ENCODE data around the gene PDZRN4. TPM values are rescaled to one million over a fixed set of nuclear protein-coding genes. Genes with fewer than 3 reads are reported as not detected.

The PDZRN4 gene
- total RNA-seq, 1 donor from 2014 or later, result 0.75 TPM

DNA sequence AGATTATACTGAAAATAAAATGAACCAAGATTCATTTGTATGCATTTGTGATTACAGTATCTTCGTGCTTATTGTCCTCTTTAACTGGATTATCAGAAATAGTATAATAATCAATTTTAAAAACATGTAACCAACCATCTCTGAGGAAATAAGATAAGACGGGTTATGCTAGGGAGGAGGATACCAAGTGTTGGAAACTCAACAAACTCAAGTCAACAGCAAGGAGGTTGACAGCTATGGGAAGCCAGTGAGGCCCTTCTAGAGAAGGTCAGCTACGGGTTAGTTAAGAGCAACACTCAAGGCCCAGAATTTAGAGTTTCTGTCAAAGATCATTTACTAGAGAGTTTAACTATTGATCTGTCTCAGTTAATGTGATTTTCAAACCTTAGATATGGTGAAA lies 137.2 kb downstream of the PDZRN4 start:
- Histone ChIP-seq H3K9me3 (no peaks in the 10 kb centered on the region), H3K4me1 (no peaks in the 10 kb centered on the region), H3K4me3 (no peak overlapping the region), H3K36me3 (no peaks in the 10 kb centered on the region), H3K27me3 (no peaks in the 10 kb centered on the region), H3K27ac (no peak overlapping the region)
- TF ChIP-seq, protein P1, sequence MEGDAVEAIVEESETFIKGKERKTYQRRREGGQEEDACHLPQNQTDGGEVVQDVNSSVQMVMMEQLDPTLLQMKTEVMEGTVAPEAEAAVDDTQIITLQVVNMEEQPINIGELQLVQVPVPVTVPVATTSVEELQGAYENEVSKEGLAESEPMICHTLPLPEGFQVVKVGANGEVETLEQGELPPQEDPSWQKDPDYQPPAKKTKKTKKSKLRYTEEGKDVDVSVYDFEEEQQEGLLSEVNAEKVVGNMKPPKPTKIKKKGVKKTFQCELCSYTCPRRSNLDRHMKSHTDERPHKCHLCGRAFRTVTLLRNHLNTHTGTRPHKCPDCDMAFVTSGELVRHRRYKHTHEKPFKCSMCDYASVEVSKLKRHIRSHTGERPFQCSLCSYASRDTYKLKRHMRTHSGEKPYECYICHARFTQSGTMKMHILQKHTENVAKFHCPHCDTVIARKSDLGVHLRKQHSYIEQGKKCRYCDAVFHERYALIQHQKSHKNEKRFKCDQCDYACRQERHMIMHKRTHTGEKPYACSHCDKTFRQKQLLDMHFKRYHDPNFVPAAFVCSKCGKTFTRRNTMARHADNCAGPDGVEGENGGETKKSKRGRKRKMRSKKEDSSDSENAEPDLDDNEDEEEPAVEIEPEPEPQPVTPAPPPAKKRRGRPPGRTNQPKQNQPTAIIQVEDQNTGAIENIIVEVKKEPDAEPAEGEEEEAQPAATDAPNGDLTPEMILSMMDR (IDR thresholded peaks at IDR 0.05), result no peak
- ATAC-seq (no peak), DNase-seq (no peak)
- intact Hi-C loops (cut with DNase I), result no loop called here

DNA sequence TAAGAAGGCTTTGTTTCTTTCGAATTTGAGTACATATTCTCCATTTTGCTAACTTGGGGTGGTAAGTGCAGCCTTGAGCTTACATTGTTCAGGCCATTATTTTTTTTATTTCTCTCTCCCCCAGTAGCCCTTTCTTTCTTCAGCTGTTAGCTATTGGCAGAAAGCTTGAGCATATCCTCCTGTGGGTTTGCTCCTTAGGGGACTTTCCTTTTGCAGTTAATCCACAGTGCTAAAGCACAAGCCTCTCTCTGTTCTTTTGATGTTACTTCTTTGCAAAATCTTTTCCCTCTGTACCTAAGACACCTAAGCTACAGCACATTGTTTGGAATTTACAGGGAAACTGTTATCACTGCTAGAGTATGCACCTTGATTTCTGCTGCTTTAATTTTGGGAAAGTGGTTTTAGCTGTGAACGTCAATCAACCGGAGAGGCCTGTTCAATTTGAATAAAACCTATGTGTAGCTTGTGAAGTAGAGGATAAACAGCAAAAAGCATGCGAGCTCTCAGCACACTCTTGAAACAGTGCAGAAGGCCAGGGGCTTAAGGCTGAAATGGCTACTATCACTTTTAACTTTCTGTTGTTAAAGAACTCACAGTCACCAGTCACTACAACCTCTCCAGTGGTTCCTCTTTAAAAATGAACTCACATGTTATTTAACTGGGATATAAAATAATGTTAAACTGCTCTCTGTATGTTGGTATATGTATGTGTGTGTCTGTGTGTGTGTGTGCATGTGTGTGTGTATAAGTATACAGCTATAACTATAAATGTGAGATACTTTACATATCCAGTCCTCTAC lies 139.2 kb downstream of the PDZRN4 start:
- H3K27me3 ChIP-seq, result no peaks in the 10 kb centered on the region
- ATAC-seq, result no peak
- no peak for DNase-seq
- H3K36me3 ChIP-seq, result no peaks in the 10 kb centered on the region
- no peak overlapping the region for H3K27ac ChIP-seq
- H3K9me3 ChIP-seq, result no peaks in the 10 kb centered on the region
- intact Hi-C loops (cut with DNase I), result no loop called here
- H3K4me3 ChIP-seq, result no peak overlapping the region
- TF ChIP-seq, protein P1 (IDR thresholded peaks at IDR 0.05), result no peak
- no peaks in the 10 kb centered on the region for H3K4me1 ChIP-seq

DNA sequence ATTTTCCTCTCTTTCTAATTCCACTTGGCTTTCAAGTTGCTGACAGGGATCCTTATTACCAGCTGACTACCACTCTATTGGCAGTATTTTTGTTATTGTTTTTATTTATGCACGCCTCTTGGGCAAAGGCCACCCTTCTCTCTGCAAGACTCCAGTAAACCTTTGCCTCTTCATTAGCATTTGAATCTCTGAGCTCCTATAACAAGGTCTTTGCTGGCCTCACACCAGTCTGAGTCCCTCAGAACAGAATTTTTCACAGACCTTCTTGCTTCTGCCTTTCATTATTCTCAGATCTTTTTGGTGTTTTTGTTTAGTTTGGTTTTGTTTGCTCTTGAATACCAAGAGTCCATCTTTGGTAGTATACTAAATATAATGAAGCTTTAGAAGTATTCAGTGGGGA lies 145.9 kb downstream of the PDZRN4 start:
- H3K36me3 ChIP-seq, result no peaks in the 10 kb centered on the region

DNA sequence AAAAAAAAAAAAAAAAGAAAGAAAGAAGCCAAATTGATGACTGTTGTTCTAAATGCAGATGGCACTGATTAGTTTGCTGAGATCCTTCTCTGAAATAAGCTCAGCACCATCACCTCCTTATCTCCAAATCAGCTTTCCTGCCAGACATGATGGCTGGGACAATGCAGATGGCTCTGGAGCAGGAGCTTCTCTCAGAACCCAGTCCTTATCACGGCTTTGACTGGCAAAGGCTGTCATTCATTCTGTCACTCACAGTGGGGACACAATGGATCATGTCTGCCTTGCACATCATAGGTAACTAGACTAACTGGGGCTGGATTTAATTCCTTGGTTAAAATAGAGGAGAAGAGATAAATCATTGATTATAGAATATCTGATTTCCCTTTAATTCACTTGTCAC lies 146.3 kb downstream of the PDZRN4 start:
- Histone ChIP-seq H3K27me3 (no peaks in the 10 kb centered on the region), H3K4me3 (no peak overlapping the region), H3K4me1 (no peaks in the 10 kb centered on the region), H3K9me3 (no peaks in the 10 kb centered on the region), H3K27ac (no peak overlapping the region), H3K36me3 (no peaks in the 10 kb centered on the region)
- ATAC-seq, result no peak
- TF ChIP-seq, protein P1 (IDR thresholded peaks at IDR 0.05), result no peak
- intact Hi-C loops (cut with DNase I), result no loop called here
- no peak for DNase-seq

More for the DNA sequence above, 145.9 kb downstream of the PDZRN4 start:
- ATAC-seq (no peak), DNase-seq (no peak)
- Histone ChIP-seq H3K27me3 (no peaks in the 10 kb centered on the region), H3K4me1 (no peaks in the 10 kb centered on the region), H3K4me3 (no peak overlapping the region), H3K9me3 (no peaks in the 10 kb centered on the region), H3K27ac (no peak overlapping the region)
- intact Hi-C loops (cut with DNase I), result no loop called here
- TF ChIP-seq, protein P1 (IDR thresholded peaks at IDR 0.05), result no peak

DNA sequence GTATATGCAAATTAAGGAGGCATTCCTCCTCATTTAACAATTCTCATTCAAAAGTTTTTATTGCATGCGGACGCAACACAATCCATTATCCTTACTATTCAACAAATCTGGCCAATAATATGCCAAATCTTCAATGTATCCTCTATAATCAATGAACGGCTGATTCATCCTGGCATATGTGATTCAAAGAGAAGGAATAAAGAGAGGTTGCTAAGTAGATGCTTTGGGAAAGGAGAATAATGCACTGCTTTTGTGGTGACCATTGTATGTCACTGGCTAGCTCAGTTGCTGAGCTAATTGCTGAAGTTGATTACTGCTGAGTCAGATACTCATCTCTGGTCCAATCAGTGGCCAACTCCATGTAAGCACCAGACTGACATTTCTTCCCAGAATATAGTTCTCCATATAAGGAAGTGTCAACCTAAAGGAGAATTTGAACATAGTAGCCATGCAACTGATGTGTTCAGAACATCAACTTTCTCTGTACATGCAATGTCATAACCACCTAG lies 148.0 kb downstream of the PDZRN4 start:
- Histone ChIP-seq H3K27ac (no peak overlapping the region), H3K27me3 (no peaks in the 10 kb centered on the region), H3K4me1 (no peaks in the 10 kb centered on the region), H3K36me3 (no peaks in the 10 kb centered on the region), H3K9me3 (no peaks in the 10 kb centered on the region), H3K4me3 (no peak overlapping the region)
- no peak for ATAC-seq
- intact Hi-C loops (cut with DNase I), result no loop called here
- DNase-seq, result no peak
- TF ChIP-seq, protein P1 (IDR thresholded peaks at IDR 0.05), result no peak
